HepG2 (cell line): ENCODE measurements around the gene RGS19. TPM values are rescaled to one million over a fixed set of nuclear protein-coding genes. Genes with fewer than 3 reads are reported as not detected.

Experiments
- ETV5 ChIP-seq: IDR thresholded peaks from 2 replicates; pipeline ENCODE4 v1.6.1; 2018; ENCODE audit warnings: missing biosample characterization, missing genetic modification reagents, inconsistent platforms, borderline replicate concordance
- HHEX ChIP-seq: IDR thresholded peaks from 2 replicates; pipeline ENCODE4 v1.6.1; 2016; ENCODE audit warnings: control low read depth
- ISX ChIP-seq: sonication (generic); formaldehyde crosslinking; conservative IDR thresholded peaks from 2 replicates; pipeline ENCODE4 v1.5.0; 2020; ENCODE audit warnings: missing genetic modification reagents
- NRL ChIP-seq: sonication (generic); formaldehyde crosslinking; IDR thresholded peaks from 2 replicates; pipeline ENCODE4 v1.5.0; 2020; ENCODE audit warnings: missing genetic modification reagents, mild to moderate bottlenecking, moderate library complexity, borderline replicate concordance
- PRDM10 ChIP-seq: sonication (generic); formaldehyde crosslinking; IDR thresholded peaks from 2 replicates; pipeline ENCODE4 v1.4.0; 2020; ENCODE audit warnings: low read depth, missing genetic modification reagents
- RAD21 ChIP-seq: fragments of 450-650 bp; formaldehyde crosslinking; IDR thresholded peaks from 2 replicates; pipeline ENCODE4 v1.5.0; 2020; ENCODE audit warnings: mild to moderate bottlenecking
- SETDB1 ChIP-seq: sonication (generic); formaldehyde crosslinking; IDR thresholded peaks from 2 replicates; pipeline ENCODE4 v1.5.1; 2020; ENCODE audit warnings: missing genetic modification reagents, mild to moderate bottlenecking, borderline replicate concordance
- SKI ChIP-seq: fragments of 450-650 bp; IDR thresholded peaks from one replicate; pipeline ENCODE4 v1.6.1; 2018; ENCODE audit warnings: mild to moderate bottlenecking; ENCODE audit not compliant: partially characterized antibody
- TP53 ChIP-seq: sonication (generic); formaldehyde crosslinking; conservative IDR thresholded peaks from 2 replicates; pipeline ENCODE4 v1.4.0; 2020; ENCODE audit warnings: missing genetic modification reagents
- ZNF343 ChIP-seq: sonication (generic); formaldehyde crosslinking; IDR thresholded peaks from 2 replicates; pipeline ENCODE4 v1.4.0; 2020; ENCODE audit warnings: mild to moderate bottlenecking, missing genetic modification reagents
- ZNF513 ChIP-seq: sonication (generic); formaldehyde crosslinking; conservative IDR thresholded peaks from 2 replicates; pipeline ENCODE4 v1.5.0; 2020; ENCODE audit warnings: missing genetic modification reagents
- ZNF839 ChIP-seq: sonication (generic); formaldehyde crosslinking; IDR thresholded peaks from 2 replicates; pipeline ENCODE4 v1.4.0; 2020; ENCODE audit warnings: missing genetic modification reagents, mild to moderate bottlenecking, borderline replicate concordance
- polyA plus RNA-seq, 8 experiments: library from polyadenylated mRNA; depleted of rRNA in 3 of 8; stranded (reverse) in 7 of 8; unstranded in 1 of 8; fragments of >200 nt; fragmentation: Illumina TruSeq in 4 of 8; extraction: Trizol in 4 of 8; gene quantifications; 2 replicates each; pipeline versions ENCODE4 v1.2.1 to v1.2.3, GENCODE V29; 2011 to 2016; ENCODE audit warnings: low read depth in 4 of 8, missing spikeins in 1 of 8, mixed read lengths in 1 of 8; ENCODE audit not compliant: insufficient read depth in 1 of 8
- total RNA-seq, 5 experiments: library from RNA; depleted of rRNA; stranded (reverse); fragments of >200 nt; fragmentation: Illumina TruSeq; extraction: Trizol; gene quantifications; 2 replicates each; pipeline ENCODE4 v1.2.3, GENCODE V29; 2016; ENCODE audit warnings: low read depth in 1 of 5
- TF ChIP-seq, protein P1 (sequence below): sonication (generic); formaldehyde crosslinking; IDR thresholded peaks from 2 replicates; pipeline ENCODE4 v1.8.1; 2023; ENCODE audit warnings: mild to moderate bottlenecking, inconsistent platforms, moderate library complexity, missing genetic modification reagents, borderline replicate concordance
- TF ChIP-seq, protein P2 (sequence below): sonication (generic); formaldehyde crosslinking; IDR thresholded peaks from 2 replicates; pipeline ENCODE4 v1.4.0; 2020; ENCODE audit warnings: mild to moderate bottlenecking, missing genetic modification reagents

Gene RGS19
- total and polyA plus RNA-seq, 2 of the 13 experiments (the other 11 are each of a cell fraction or from before 2014, with no cell fraction given) = 10.7 to 11.9 TPM

DNA sequence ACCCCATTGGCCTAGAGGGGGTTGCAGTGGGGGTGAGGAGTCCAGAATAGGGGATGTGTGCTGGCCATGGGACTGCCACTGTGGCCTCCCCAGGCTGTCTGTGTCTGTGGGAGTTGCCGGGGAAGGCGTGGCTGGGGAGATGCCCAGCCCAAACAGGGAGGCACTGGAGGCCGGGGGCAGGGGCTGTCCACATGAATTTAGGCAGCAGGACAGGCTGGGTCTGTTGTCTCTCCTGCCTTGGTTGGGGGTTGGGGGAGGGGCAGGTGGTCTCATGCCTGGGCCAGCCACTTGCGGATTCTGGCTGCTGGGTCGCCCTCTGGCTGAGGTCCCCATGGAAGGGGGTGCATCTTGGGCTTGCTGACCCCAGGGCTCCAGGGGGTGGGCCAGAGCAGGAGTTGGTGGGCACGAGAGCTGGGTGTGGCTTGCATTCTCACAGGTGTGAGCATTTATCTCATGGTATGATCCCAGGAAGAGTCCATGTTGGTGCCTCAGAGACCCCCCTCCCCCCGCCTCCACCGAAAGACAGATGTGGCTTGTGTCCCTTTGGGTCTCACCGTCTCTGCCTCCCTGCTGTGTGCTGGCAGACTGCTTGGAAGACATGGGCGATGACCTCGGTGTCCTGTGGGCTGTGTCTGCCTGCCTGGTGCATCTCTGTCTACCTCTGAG is 33.8 kb downstream of the RGS19 start (continued):
- TF ChIP-seq RAD21 (0 out of 2 replicates have a peak, but pooled peaks have one; percentile 13), PRDM10 (CRISPR knock-in tag) (no peak), NRL (0 out of 2 replicates have a peak, but pooled peaks have one; percentile 61), ZNF513 (CRISPR knock-in tag) (no peak), HHEX (no peak), SKI (no peak), SETDB1 (CRISPR knock-in tag) (no peak), ZNF839 (no peak), ISX (CRISPR knock-in tag) (no peak), ZNF343 (CRISPR knock-in tag) (no peak), TP53 (CRISPR knock-in tag) (no peak), ETV5 (CRISPR knock-in tag) (no peak)
- TF ChIP-seq, protein P1, sequence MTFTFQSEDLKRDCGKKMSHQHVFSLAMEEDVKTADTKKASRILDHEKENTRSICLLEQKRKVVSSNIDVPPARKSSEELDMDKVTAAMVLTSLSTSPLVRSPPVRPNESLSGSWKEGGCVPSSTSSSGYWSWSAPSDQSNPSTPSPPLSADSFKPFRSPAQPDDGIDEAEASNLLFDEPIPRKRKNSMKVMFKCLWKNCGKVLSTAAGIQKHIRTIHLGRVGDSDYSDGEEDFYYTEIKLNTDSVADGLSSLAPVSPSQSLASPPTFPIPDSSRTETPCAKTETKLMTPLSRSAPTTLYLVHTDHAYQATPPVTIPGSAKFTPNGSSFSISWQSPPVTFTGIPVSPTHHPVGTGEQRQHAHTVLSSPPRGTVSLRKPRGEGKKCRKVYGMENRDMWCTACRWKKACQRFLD (CRISPR knock-in tag) = no peak
- TF ChIP-seq, protein P2, sequence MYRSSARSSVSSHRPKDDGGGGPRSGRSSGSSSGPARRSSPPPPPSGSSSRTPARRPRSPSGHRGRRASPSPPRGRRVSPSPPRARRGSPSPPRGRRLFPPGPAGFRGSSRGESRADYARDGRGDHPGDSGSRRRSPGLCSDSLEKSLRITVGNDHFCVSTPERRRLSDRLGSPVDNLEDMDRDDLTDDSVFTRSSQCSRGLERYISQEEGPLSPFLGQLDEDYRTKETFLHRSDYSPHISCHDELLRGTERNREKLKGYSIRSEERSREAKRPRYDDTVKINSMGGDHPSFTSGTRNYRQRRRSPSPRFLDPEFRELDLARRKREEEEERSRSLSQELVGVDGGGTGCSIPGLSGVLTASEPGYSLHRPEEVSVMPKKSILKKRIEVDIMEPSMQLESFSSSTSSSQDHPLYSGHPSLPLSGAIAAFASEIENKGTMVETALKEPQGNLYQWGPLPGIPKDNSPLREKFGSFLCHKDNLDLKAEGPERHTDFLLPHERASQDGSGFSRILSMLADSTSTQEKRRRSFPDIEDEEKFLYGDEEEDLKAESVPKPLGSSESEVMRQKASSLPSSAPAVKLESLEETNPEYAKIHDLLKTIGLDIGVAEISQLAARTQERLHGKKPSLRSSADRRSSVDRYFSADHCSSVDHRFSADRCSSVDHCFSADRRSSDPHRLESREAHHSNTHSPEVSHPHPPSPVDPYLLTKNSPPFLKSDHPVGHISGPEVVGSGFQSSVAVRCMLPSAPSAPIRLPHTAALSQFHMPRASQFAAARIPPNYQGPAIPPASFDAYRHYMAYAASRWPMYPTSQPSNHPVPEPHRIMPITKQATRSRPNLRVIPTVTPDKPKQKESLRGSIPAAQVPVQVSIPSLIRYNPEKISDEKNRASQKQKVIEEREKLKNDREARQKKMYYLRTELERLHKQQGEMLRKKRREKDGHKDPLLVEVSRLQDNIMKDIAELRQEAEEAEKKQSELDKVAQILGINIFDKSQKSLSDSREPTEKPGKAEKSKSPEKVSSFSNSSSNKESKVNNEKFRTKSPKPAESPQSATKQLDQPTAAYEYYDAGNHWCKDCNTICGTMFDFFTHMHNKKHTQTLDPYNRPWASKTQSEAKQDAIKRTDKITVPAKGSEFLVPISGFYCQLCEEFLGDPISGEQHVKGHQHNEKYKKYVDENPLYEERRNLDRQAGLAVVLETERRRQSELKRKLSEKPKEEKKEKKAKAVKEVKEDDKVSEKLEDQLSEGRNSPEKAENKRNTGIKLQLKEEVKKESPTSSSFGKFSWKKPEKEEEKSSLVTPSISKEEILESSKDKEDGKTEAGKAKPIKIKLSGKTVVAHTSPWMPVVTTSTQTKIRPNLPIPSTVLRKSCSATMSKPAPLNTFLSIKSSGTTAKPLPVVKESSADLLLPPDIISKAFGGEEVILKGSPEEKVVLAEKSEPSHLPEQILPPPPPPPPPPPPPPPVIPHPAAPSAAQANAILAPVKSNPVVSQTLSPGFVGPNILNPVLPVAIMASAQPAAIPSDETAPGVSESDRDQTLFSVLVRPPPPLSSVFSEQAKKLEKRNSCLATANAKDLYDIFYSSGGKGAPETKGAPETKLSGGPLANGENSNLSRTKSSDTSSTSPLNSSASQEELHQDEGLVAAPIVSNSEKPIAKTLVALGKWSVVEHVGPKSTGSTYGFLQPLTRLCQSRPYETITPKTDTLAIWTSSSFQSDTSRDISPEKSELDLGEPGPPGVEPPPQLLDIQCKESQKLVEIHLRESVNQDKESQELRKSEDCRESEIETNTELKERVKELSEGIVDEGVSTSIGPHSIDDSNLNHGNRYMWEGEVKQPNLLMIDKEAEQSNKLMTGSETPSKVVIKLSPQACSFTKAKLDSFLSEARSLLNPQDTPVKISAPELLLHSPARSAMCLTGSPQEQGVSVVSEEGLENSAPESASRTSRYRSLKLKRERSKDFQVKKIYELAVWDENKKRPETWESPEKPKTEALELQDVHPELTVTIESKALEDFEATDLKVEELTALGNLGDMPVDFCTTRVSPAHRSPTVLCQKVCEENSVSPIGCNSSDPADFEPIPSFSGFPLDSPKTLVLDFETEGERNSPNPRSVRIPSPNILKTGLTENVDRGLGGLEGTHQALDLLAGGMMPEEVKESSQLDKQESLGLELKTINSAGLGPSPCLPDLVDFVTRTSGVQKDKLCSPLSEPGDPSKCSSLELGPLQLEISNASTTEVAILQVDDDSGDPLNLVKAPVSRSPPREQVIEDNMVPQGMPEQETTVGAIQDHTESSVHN (CRISPR knock-in tag) = no peak
